OCI-LY7 (cell line): ENCODE data around the gene SMTNL1. TPM values are rescaled to one million over a fixed set of nuclear protein-coding genes. Genes with fewer than 3 reads are reported as not detected.

Experiments
- BruUV-seq: library from RNA; stranded (reverse); fragments of 400-500 nt; replicated peaks from 2 replicates; lab custom pipeline; 2021; lab: Mats Ljungman, UMichigan
- CTCF ChIA-PET: fragments of 300-600 bp; sonication (Branson Sonifier 250); formaldehyde crosslinking; loops from one replicate; lab custom pipeline; 2022; ENCODE audit warnings: antibody characterized with exemption; ENCODE audit not compliant: unreplicated experiment; lab: Charles Lee
- POLR2A ChIA-PET: fragments of 300-600 bp; sonication (Branson Sonifier 250); formaldehyde crosslinking; loops from one replicate; lab custom pipeline; 2022; ENCODE audit warnings: antibody characterized with exemption; lab: Charles Lee
- DNase-seq: peaks from one replicate; pipeline ENCODE4 v3.0.0-alpha.2; 2015; ENCODE audit warnings: low spot score
- H2AFZ ChIP-seq: fragments of 200-600 bp; sonication (generic), shearing (Covaris generic); 2 replicates; pipeline ENCODE4 v1.6.1; 2014; ENCODE audit warnings: mild to moderate bottlenecking, antibody characterized with exemption, low read length, moderate library complexity
- H3K27ac ChIP-seq: fragments of 200-600 bp; sonication (generic); 2 replicates; pipeline ENCODE4 v1.5.1; 2014; ENCODE audit warnings: mixed run types, low read depth, mild to moderate bottlenecking, moderate library complexity, low read length, inconsistent platforms; ENCODE audit not compliant: poor library complexity, severe bottlenecking
- H3K36me3 ChIP-seq: fragments of 200-600 bp; sonication (generic); 2 replicates; pipeline ENCODE4 v1.6.1; 2014; ENCODE audit warnings: mild to moderate bottlenecking, antibody characterized with exemption, low read length, moderate library complexity, mixed read lengths; ENCODE audit not compliant: insufficient read depth
- H3K4me1 ChIP-seq: fragments of 200-600 bp; sonication (generic); 2 replicates; pipeline ENCODE4 v1.5.1; 2014; ENCODE audit warnings: mild to moderate bottlenecking, low read length; ENCODE audit not compliant: insufficient read depth, poor library complexity, severe bottlenecking
- H3K4me2 ChIP-seq: fragments of 200-600 bp; sonication (generic); 2 replicates; pipeline ENCODE4 v1.6.1; 2014; ENCODE audit warnings: mild to moderate bottlenecking, low read length
- H3K4me3 ChIP-seq: fragments of 200-600 bp; sonication (generic); 2 replicates; pipeline ENCODE4 v1.5.1; 2014; ENCODE audit warnings: mild to moderate bottlenecking, low read depth, low read length; ENCODE audit not compliant: poor library complexity, severe bottlenecking
- H3K79me2 ChIP-seq: fragments of 200-600 bp; sonication (generic); 2 replicates; pipeline ENCODE4 v1.6.1; 2016; ENCODE audit warnings: low read depth, mild to moderate bottlenecking, low read length, moderate library complexity, mixed read lengths; ENCODE audit not compliant: insufficient read depth
- H3K9me2 ChIP-seq: fragments of 200-600 bp; sonication (generic); 2 replicates; pipeline ENCODE4 v1.6.1; 2016; ENCODE audit warnings: mild to moderate bottlenecking, low read length, mixed read lengths; ENCODE audit not compliant: insufficient read depth
- H3K9me3 ChIP-seq: fragments of 200-600 bp; sonication (generic); 2 replicates; pipeline ENCODE4 v1.6.1; 2014; ENCODE audit warnings: mild to moderate bottlenecking, mixed run types, low read length, mixed read lengths
- H4K20me1 ChIP-seq: fragments of 200-600 bp; sonication (generic); 2 replicates; pipeline ENCODE4 v1.6.1; 2014; ENCODE audit warnings: mild to moderate bottlenecking, antibody characterized with exemption, low read length, moderate library complexity, mixed read lengths; ENCODE audit not compliant: insufficient read depth
- CTCF ChIP-seq: fragments of 200-600 bp; sonication (generic); conservative IDR thresholded peaks from 2 replicates; pipeline ENCODE4 v1.5.1; 2014; ENCODE audit warnings: mild to moderate bottlenecking, antibody characterized with exemption, low read length, moderate library complexity, mixed read lengths
- EZH2phosphoT487 ChIP-seq: fragments of 200-600 bp; sonication (generic); IDR thresholded peaks from 2 replicates; pipeline ENCODE4 v1.6.1; 2018; ENCODE audit warnings: low read depth, borderline replicate concordance, mild to moderate bottlenecking, mixed run types, antibody characterized with exemption, low read length, moderate library complexity, mixed read lengths
- intact Hi-C: fragments of 100-400 bp; cut with micrococcal nuclease; formaldehyde crosslinking; loops from one replicate; pipeline ENCODE4 v1.10.0; 2022; ENCODE audit not compliant: unreplicated experiment
- total RNA-seq, 2 experiments: library from RNA; depleted of rRNA in 1 of 2; stranded (reverse); fragments of >200 nt in 1 of 2; shearing (Covaris generic) in 1 of 2; gene quantifications; 2 replicates each; pipeline ENCODE4 v1.2.3, GENCODE V29; 2014 to 2022

SMTNL1 gene
- total RNA-seq, 2 experiments from 2014 or later = not detected

GRCh38 chr11:57584341-57584740 lies 46.9 kb downstream of the SMTNL1 start:
- DNase-seq = no peak
- no peak overlapping the region for H3K4me3 ChIP-seq
- H2AFZ ChIP-seq = no peak overlapping the region
- no peak overlapping the region for H3K27ac ChIP-seq
- peaks cover 5% of the 10 kb centered on the region; the same call in 1 of the 2 replicates for H3K9me3 ChIP-seq
- H3K36me3 ChIP-seq = no peaks in the 10 kb centered on the region
- H3K4me1 ChIP-seq = peaks cover 7% of the 10 kb centered on the region
- intact Hi-C loops = no loop called here
- no peaks in the 10 kb centered on the region for H3K79me2 ChIP-seq
- H4K20me1 ChIP-seq = no peaks in the 10 kb centered on the region
- H3K4me2 ChIP-seq = no peak overlapping the region
- POLR2A ChIA-PET = interaction anchor here (0.5 kb wide), 1 partner anchor 80 kb away, joined by 4 read pairs; no protein-coding TSS in a partner anchor
- TF ChIP-seq EZH2phosphoT487 = no peak
- TF ChIP-seq CTCF = no peak
- no peaks in the 10 kb centered on the region for H3K9me2 ChIP-seq
- CTCF ChIA-PET = no interaction called here
- no TSS peak for BruUV-seq

GRCh38 chr11:57585301-57585700 lies 47.9 kb downstream of the SMTNL1 start:
- Histone ChIP-seq H3K9me3 (peaks cover 5% of the 10 kb centered on the region; the same call in 1 of the 2 replicates), H3K27ac (no peak overlapping the region), H3K36me3 (no peaks in the 10 kb centered on the region), H2AFZ (0 out of 2 replicates have a peak overlapping the region, but pooled peaks have one; percentile 48), H3K4me1 (peaks cover 7% of the 10 kb centered on the region), H3K4me2 (no peak overlapping the region), H3K79me2 (no peaks in the 10 kb centered on the region), H3K9me2 (no peaks in the 10 kb centered on the region), H4K20me1 (no peaks in the 10 kb centered on the region), H3K4me3 (no peak overlapping the region)
- CTCF ChIA-PET = no interaction called here
- no peak for DNase-seq
- intact Hi-C loops = loop anchor here (5.0 kb wide), 1 partner anchor 42 kb away; no protein-coding TSS in a partner anchor
- BruUV-seq = no TSS peak
- POLR2A ChIA-PET = no interaction called here
- TF ChIP-seq CTCF = no peak
- TF ChIP-seq EZH2phosphoT487 = no peak

GRCh38 chr11:57586711-57587245 lies 49.4 kb downstream of the SMTNL1 start:
- no peak for TF ChIP-seq CTCF
- TF ChIP-seq EZH2phosphoT487 = no peak
- BruUV-seq = no TSS peak
- peaks cover 5% of the 10 kb centered on the region; the same call in 1 of the 2 replicates for H3K9me3 ChIP-seq
- no peaks in the 10 kb centered on the region for H3K79me2 ChIP-seq
- no peak overlapping the region for H3K4me2 ChIP-seq
- intact Hi-C loops = loop anchor here (5.0 kb wide), 1 partner anchor 41 kb away; no protein-coding TSS in a partner anchor
- H3K36me3 ChIP-seq = no peaks in the 10 kb centered on the region
- H3K4me3 ChIP-seq = no peak overlapping the region
- peaks cover 7% of the 10 kb centered on the region for H3K4me1 ChIP-seq
- ChIA-PET CTCF (no interaction called here), POLR2A (no interaction called here)
- no peak overlapping the region for H3K27ac ChIP-seq
- no peaks in the 10 kb centered on the region for H3K9me2 ChIP-seq
- H2AFZ ChIP-seq = no peak overlapping the region
- no peak for DNase-seq
- H4K20me1 ChIP-seq = no peaks in the 10 kb centered on the region
